Transverse colon (tissue), 4 donors: ENCODE results near the gene DIS3L2. TPM values are rescaled to one million over a fixed set of nuclear protein-coding genes. Genes with fewer than 3 reads are reported as not detected.

Source experiments
- DNase-seq: peaks from one replicate; pipeline ENCODE4 v3.0.0-alpha.2; 2019
- H3K27ac ChIP-seq, 4 donors: fragments of 200-600 bp; sonication (generic); 2 replicates each; pipeline ENCODE4 v1.5.1; 2016 to 2018; ENCODE audit warnings: inconsistent platforms in 4 of 4
- H3K27me3 ChIP-seq: fragments of 200-600 bp; sonication (generic); 2 replicates; pipeline ENCODE4 v1.5.1; 2017; ENCODE audit warnings: inconsistent platforms
- H3K36me3 ChIP-seq, 4 donors: fragments of 200-600 bp; sonication (generic); 2 replicates each; pipeline ENCODE4 v1.5.1; 2017 to 2019; ENCODE audit warnings: inconsistent platforms in 4 of 4
- H3K4me1 ChIP-seq, 4 donors: fragments of 200-600 bp; sonication (generic); 2 replicates each; pipeline ENCODE4 v1.5.1; 2017 to 2020; ENCODE audit warnings: inconsistent platforms in 4 of 4
- H3K4me3 ChIP-seq, 4 donors: fragments of 200-600 bp; sonication (generic); 1 replicate in 1 of 4; 2 replicates in 3 of 4; pipeline versions ENCODE4 v1.5.1 to v1.6.1; 2017 to 2019; ENCODE audit warnings: inconsistent platforms in 4 of 4
- H3K9me3 ChIP-seq, 2 donors: fragments of 200-600 bp; sonication (generic); 2 replicates each; pipeline ENCODE4 v1.5.1; 2017 to 2019; ENCODE audit warnings: inconsistent platforms in 2 of 2
- CTCF ChIP-seq, 5 experiments: fragments of 200-600 bp in 3 of 5; fragments of 450-650 bp in 2 of 5; sonication (generic) in 3 of 5; IDR thresholded peaks; 1 replicate in 2 of 5; 2 replicates in 3 of 5; pipeline ENCODE4 v1.5.1; 2016 to 2017; ENCODE audit warnings: antibody characterized with exemption in 5 of 5, inconsistent platforms in 3 of 5, mild to moderate bottlenecking in 2 of 5, moderate library complexity in 1 of 5
- EP300 ChIP-seq: sonication (generic); formaldehyde crosslinking; IDR thresholded peaks from one replicate; pipeline ENCODE4 v1.6.1; 2017; ENCODE audit warnings: antibody characterized with exemption, low read depth
- POLR2A ChIP-seq: fragments of 450-650 bp; IDR thresholded peaks from one replicate; pipeline ENCODE4 v1.6.1; 2016; ENCODE audit warnings: antibody characterized with exemption, mild to moderate bottlenecking, moderate library complexity
- POLR2AphosphoS5 ChIP-seq, 3 donors: sonication (generic); formaldehyde crosslinking; IDR thresholded peaks; one replicate each; pipeline ENCODE4 v1.6.1; 2016; ENCODE audit warnings: antibody characterized with exemption in 3 of 3
- WGBS, 2 donors: methylation state at CpG; one replicate each; pipeline ENCODE4 v1.1.5; 2018; ENCODE audit warnings: low coverage in 1 of 2; 5-methylcytosine and 5-hydroxymethylcytosine counted together
- in situ Hi-C, 4 donors: fragments of 200-750 bp; cut with MboI; loops; one replicate each; pipeline versions ENCODE4 v1.15.0 to v1.15.1; 2017; ENCODE audit warnings: low sequenced_read_pairs in 3 of 4, low pct_ligation_motif_present in 1 of 4, low pct_unique_long_range_greater_than_20kb in 1 of 4
- intact Hi-C: fragments of 100-400 bp; cut with DNase I; formaldehyde crosslinking; loops from one replicate; pipeline ENCODE4 v1.15.1; 2023; ENCODE audit warnings: low total_unique reads
- total RNA-seq, 4 donors: library from RNA; depleted of rRNA; stranded (reverse); fragments of >200 nt; gene quantifications; one replicate each; pipeline ENCODE4 v1.1.0, GENCODE V29; 2016

Gene DIS3L2
- total RNA-seq, 4 donors from 2014 or later = 24.7 to 99.9 (median 51.2) TPM

- H3K27me3 ChIP-seq = peaks cover 8% of the 10 kb centered on the region
- no peaks in the 10 kb centered on the region for H3K4me1 ChIP-seq
- no peak overlapping the region for H3K4me3 ChIP-seq
- in situ Hi-C loops (loop anchor here in 3 of 4 donors (10.0 to 25.0 kb wide), 2 partner anchors 201 to 203 kb away; no protein-coding TSS in a partner anchor), intact Hi-C loops (no loop called here)
- WGBS, 2 donors = 77% methylated on average over 13 of the region's 13 CpGs; no CpG with 5 or more reads in 1 of the 2 donors
- no peak for TF ChIP-seq EP300
- TF ChIP-seq POLR2AphosphoS5 (IDR thresholded peaks at IDR 0.05) = no peak
- no peak for TF ChIP-seq POLR2A
- TF ChIP-seq CTCF (IDR thresholded peaks at IDR 0.05) = no peak
- no peaks in the 10 kb centered on the region for H3K9me3 ChIP-seq
- no peaks in the 10 kb centered on the region for H3K36me3 ChIP-seq
- DNase-seq = no peak
- H3K27ac ChIP-seq = no peak overlapping the region
These were observed 27.6 kb upstream of the DIS3L2 start for GRCh38 chr2:231933916-231934401.

GRCh38 chr2:231934441-231935206 is 26.9 kb upstream of the DIS3L2 start:
- Histone ChIP-seq H3K27ac (no peak overlapping the region), H3K36me3 (no peaks in the 10 kb centered on the region), H3K27me3 (peaks cover 4% of the 10 kb centered on the region), H3K4me1 (no peaks in the 10 kb centered on the region), H3K4me3 (no peak overlapping the region), H3K9me3 (no peaks in the 10 kb centered on the region)
- intact Hi-C loops = no loop called here
- TF ChIP-seq POLR2AphosphoS5 (IDR thresholded peaks at IDR 0.05) = no peak
- no peak for TF ChIP-seq CTCF (IDR thresholded peaks at IDR 0.05)
- no peak for TF ChIP-seq POLR2A
- no peak for TF ChIP-seq EP300
- 74% methylated on average over 8 of the region's 8 CpGs; no CpG with 5 or more reads in 1 of the 2 donors for WGBS, 2 donors
- DNase-seq = no peak
- in situ Hi-C loops = loop anchor here in 3 of 4 donors (10.0 to 25.0 kb wide), 2 partner anchors 200 to 203 kb away; no protein-coding TSS in a partner anchor

GRCh38 chr2:231935207-231935524 is 26.3 kb upstream of the DIS3L2 start:
- no peaks in the 10 kb centered on the region for H3K9me3 ChIP-seq
- H3K27ac ChIP-seq = no peak overlapping the region
- TF ChIP-seq POLR2A (no peak), POLR2AphosphoS5 (IDR thresholded peaks at IDR 0.05) (no peak), CTCF (IDR thresholded peaks at IDR 0.05) (no peak), EP300 (no peak)
- H3K4me1 ChIP-seq = no peaks in the 10 kb centered on the region
- 82% methylated on average over 4 of the region's 4 CpGs; no CpG with 5 or more reads in 1 of the 2 donors for WGBS, 2 donors
- DNase-seq = no peak
- no peak overlapping the region for H3K4me3 ChIP-seq
- no peaks in the 10 kb centered on the region for H3K36me3 ChIP-seq
- intact Hi-C loops (no loop called here), in situ Hi-C loops (loop anchor here in 3 of 4 donors (10.0 to 25.0 kb wide), 2 partner anchors 200 to 202 kb away; no protein-coding TSS in a partner anchor)
- peaks cover 4% of the 10 kb centered on the region for H3K27me3 ChIP-seq

GRCh38 chr2:231935815-231936214 is 25.7 kb upstream of the DIS3L2 start:
- peaks cover 4% of the 10 kb centered on the region for H3K27me3 ChIP-seq
- no peaks in the 10 kb centered on the region for H3K9me3 ChIP-seq
- no peak for TF ChIP-seq EP300
- TF ChIP-seq POLR2AphosphoS5 (IDR thresholded peaks at IDR 0.05) = no peak
- no peak for TF ChIP-seq POLR2A
- TF ChIP-seq CTCF (IDR thresholded peaks at IDR 0.05) = no peak
- in situ Hi-C loops (loop anchor here in 3 of 4 donors (10.0 to 25.0 kb wide), 2 partner anchors 199 to 201 kb away; no protein-coding TSS in a partner anchor), intact Hi-C loops (no loop called here)
- H3K36me3 ChIP-seq = no peaks in the 10 kb centered on the region
- no peak overlapping the region for H3K27ac ChIP-seq
- H3K4me1 ChIP-seq = no peaks in the 10 kb centered on the region
- DNase-seq = no peak
- no peak overlapping the region for H3K4me3 ChIP-seq
- WGBS, 2 donors = 80 to 100% methylated on average over 1 of the region's 1 CpG
